Stimulated activated CD4-positive, alpha-beta T cell treated with anti-CD3 and anti-CD28 coated beads, Interleukin-4, amount 100 ng/mL, for 48 hours (primary cell): ENCODE results near the gene GSG1L2.
"Not testable (repeated sequence)": the region's sequence is repeated elsewhere in the genome, so short reads cannot be mapped to it uniquely, and the experiment has no call there.

Experiments
- DNase-seq, 2 donors: peaks; one replicate each; pipeline ENCODE4 v3.0.0-alpha.2; 2020; ENCODE audit warnings: low read depth in 2 of 2

Gene GSG1L2

DNA sequence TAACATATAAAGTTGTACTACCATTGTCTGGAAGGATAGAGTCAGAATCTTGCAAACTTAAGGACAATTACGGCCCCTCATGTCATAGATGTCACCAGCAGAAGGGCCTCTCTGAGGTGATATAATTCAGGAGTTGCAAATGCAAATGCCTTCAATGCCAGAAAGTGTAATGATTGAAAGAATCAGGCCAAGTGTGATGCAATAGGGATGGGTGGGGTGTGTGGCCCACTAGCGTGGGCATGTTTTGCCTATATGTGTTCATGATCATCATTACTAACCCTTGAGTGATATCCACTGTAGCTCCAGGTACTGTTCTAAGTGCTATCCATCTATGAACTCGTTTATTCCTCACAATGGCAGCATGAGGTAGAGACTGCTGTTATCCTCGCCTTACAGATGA, 31.6 kb downstream of the GSG1L2 start:
- DNase-seq: no peak

DNA sequence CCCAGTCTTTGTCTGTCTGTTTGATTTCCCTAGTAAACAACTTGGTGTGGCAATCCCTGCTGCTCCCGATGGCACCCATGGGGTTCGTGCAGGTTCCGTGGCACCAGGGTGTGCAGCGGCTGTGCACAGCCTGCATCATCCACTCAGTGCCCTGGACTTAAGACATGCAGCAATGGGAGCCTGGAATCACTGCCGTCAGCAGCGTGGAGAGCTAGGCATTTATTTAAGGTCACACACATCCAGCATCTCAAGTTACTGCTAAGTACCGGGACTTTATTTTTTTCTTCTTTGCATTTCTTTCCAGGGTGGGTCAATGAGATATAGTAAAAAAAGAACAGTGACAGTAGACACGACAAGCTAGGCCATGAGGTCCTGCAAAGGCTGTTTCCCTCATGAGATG, 33.3 kb downstream of the GSG1L2 start:
- no peak for DNase-seq

DNA sequence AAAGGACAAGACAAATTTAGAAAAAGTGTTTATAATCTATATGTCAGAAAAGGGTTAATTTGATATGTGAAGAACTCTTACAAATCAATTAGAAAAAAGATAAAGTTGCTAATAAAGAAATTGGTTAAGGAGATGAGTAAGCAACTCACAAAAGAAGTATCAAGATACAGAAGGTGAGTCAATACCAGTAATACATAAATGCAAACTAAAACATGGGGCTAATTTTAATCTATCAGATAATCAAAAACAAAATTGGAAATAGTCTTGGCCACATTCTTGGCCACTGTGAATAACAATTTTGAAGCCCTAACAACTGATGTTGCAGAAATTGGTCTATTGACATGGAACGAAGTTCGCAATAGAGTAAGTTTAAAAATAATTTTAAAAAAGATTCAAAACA, 37.3 kb downstream of the GSG1L2 start:
- DNase-seq: no peak

DNA sequence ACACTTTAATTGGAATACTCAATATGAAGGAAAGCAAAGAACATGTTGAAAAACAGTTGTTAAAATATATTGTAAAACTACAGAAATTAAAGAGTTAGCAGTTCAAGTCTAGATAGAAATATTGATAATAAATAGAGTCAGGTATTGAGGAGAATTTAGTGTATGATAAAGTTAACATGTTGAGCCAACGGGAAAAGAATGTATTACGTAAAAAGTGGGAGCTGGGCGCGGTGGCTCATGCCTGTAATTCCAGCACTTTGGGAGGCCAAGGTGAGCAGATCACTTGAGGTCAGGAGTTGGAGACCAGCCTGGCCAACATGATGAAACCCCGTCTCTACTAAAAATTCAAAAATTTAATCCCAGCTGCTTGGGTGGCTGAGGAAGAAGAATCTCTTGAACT, 38.4 kb downstream of the GSG1L2 start:
- not testable (repeated sequence) for DNase-seq

DNA sequence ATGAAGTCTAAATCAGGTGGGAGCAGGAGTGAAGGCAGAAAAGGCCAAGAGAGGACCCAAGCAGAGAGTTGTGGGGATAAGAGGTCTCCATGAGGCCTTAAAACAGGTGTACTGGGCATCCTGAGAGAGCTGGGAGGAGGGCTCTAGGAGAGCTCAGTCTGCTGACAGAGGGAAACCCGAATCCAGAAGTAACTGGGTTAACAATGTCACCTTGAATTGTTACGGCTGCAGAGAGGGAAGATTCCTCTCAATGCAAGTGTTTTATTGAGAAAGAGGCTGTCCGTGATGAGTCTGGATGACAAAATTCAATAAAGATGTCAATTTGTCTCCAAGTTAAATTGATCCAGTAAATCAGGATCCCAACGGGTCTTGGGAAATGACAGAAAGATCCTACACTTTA, 38.8 kb downstream of the GSG1L2 start:
- DNase-seq: no peak

DNA sequence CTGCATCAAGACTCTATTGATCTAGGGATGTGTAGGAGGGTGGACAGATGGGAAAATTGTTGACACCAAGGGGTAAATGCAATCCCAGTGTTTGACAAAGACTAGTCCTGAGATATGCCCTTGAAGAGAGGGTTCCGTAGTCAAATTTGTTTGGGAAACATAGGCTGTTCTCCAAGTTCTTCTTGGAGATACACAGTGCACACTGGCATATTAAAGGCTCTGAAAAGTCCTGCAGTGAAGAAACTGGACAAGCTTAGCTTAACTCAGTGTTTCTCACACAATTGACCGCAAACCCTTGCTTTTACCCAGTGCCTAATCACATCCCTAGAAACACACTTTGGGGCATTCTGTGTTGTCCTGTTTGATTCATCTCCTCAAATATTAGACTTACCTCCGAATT, 41.3 kb downstream of the GSG1L2 start:
- no peak for DNase-seq

DNA sequence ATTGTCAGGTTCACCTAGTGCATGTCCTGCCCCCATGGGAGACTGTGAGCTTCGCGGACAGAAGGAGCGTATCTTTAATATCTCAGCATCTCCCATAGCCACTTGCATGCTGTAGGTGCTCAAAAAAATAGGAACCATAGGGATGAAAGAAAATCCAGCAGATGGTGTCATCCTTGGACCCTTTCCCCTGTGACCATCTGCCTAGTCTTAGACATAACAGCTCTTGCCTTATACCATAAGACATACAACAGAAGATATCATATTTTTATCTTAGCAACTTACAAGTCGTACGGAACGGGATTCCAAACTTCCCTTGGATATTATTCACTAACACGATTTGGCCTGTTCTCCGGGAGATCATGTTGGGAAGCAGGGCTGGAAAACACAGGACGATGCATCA, 45.0 kb downstream of the GSG1L2 start:
- DNase-seq: no peak

DNA sequence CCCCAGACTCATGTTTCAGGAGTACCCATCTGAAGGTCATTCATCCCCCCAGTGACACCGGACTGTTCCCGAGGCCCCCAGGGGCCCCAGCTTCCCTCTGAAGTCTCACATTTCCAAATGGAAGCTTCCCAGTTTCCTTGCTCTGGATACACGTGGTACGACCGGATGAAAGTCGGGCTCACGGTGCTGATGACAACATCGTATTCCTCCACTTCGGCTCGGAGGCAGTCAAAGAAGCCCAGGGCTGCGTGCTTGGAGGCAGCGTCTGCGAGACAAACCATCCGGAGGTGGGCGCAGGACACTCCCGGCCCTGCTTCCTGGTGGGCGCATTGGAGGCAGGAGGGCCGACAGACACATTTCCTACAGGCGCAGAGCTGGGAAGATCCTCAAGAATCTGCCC, 49.2 kb downstream of the GSG1L2 start:
- DNase-seq: no peak

DNA sequence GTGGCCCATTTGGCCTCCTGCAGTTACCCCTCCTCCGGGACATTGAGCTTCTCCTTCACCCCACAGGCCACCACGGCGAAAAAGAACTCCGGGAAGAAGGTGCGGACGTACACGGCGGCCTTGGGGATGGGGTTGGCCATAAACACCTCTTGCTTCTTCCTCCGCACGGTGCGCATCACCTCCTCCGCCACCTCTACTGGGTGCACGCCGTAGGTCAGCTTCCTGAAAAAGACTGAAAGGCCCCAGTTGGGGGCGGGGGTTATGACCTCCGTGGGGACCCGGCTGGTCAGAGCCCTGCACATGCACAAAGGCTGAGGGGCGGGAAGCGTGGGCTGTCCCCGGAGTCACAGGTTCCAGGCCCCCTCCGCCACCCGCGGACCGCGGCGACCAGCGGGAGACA, 50.4 kb downstream of the GSG1L2 start:
- no peak for DNase-seq

DNA sequence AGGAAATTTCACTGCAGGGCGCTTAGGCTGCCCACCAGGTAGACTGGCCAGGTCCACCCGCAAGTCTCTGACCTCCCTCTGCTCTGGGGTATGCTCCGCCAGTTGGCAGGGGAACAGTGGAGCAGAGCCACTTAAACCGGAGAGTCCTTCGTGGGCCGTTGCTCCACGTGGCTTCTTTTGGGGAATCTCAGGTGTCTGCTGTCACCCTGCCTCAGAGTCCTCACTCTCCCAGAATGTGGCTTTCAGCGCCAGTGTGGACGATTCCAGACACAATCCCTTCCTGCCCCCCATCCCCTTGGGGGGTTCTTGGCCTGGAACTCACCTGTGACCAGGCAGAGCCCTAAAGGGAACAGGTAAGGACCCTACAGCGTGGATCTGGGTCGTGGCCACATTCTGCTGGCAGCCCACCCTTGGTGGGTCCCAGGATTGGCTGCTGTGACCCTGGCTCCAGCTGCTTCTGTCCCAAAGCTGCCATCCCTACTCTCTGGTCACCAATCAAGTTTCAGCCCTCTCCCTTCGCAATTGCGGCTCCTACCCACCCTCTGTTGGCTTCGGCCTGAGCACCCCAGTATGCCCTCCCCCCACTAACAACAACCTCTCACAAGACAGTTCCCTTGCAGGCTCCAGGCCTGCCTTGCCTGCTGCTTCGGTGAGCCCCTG, 52.7 kb downstream of the GSG1L2 start:
- DNase-seq: no peak

DNA sequence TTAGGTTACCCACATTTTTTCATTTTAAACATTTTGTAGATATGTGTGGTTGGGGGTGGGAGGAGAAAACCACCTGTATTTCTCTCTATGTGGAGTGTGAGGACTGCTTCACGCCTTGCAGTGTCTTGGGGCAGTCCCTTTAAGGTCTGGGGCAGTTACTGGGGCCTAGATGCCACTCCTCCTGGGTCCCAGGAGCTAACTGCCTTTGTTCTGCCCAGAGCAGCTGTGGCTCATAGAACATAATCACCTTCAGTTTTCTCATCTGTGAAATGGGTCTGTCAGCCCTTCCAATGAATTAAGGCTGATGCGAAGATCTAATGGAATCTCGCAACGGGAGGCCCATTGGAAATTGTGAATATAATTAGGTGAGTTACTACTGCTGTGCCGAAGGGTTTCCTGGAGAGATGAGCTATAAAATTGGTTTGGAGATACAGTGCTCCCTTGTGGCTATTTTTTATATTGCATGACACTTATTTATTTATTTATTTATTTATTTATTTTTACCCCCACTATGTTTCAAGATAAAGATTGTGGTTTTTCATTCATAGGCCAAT, 53.4 kb downstream of the GSG1L2 start:
- no peak for DNase-seq

DNA sequence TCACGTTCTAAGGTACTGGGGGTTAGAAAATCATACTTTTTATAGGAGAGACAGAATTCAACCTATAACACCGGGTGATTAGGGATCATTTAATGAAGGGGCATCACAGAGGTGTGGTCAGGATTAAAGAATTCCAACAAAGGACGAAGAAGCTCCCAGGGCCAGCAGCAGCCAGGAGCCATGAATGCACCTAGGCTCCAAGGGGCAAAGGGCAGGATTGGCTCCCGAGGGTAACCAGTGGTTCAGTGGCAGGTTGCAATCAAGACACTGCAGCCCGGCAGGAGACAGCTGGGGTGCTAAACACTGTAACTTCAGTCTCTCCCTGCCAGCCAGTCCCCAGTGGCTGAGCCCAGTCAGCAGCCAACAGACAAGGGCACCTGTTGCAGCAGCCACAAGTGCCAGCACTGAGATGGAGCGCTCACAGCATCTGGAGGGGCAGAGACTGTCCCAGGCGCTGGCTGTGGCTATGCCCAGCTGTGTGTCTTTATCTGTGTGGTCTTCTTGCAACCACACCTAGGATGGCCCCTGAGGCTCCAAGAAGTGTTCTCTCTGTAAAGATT, 54.4 kb downstream of the GSG1L2 start:
- DNase-seq: no peak

DNA sequence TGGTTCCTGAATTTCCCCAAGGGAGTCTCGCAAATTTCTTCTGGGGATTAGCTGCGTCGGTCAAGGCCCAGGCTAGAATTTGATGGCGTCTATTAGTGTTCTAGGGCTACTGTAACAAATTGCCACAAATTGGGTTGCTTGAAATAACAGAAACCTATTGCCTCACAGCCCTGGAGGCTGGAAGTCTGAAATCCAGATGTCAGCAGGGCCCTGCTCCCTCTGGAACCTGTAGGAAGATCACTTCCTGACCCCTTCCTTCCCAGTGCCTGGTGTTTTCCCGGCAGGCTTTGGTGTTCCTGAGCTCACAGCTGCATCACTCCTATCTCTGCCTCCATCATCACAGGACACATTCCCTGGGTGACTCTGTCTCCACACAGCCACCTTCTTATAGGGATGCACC, 54.9 kb downstream of the GSG1L2 start:
- no peak for DNase-seq

DNA sequence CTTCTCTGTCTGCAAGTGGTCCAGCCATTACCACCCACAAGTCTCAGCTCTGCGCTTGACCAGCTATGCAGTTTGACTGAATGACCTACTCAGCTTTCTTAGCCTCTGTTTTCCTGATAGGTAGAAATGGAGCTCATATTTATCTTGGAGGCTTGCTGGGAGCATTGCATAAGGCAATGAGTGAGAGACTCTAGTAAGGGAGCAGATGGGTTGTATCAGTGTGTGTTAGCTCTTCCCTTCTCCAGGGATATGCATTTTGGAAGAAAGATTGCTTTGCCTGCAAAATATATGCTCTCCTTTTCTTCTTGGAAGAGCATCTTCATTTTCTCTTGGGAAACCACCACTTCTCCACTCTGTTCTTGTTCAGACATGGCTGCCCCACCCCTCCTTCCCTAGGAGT, 56.6 kb downstream of the GSG1L2 start:
- DNase-seq: no peak

DNA sequence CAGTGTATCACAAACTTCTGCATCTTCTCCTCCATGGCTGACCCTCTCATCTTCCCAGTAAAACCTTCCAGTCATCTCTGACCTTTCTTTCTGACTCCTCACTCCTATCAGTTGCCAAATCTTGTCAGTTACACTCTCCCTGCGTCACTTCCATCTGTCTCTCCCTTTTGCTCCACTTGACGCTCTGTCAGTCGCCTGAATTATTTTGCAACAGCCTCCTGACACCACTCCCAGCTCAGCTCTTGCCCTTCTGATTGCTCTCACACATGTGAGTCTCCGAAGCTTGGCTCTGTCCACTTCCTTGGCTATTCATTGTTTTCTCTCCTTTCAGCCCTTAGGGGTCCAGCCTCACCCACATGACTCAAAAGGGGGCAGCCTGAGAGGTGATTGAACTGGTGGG, 58.2 kb downstream of the GSG1L2 start:
- DNase-seq: no peak

DNA sequence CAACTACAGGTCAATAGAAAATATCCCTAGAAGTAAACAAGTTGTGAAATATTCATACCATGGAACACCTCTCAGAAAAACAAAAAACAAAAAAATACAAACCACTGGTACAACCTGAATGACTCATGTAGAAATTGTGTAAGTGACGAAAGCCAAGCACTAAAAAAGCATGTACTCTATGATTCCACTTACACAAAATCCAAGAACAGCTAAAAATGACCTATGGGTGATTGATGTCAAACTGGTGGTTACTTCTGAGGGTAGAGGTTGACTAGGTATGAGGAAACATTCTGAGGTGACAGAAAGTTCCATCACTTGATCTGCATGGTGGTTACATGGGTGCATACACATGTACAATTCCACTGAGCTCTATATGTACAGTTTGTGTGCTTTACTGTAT, 61.6 kb downstream of the GSG1L2 start:
- no peak for DNase-seq

DNA sequence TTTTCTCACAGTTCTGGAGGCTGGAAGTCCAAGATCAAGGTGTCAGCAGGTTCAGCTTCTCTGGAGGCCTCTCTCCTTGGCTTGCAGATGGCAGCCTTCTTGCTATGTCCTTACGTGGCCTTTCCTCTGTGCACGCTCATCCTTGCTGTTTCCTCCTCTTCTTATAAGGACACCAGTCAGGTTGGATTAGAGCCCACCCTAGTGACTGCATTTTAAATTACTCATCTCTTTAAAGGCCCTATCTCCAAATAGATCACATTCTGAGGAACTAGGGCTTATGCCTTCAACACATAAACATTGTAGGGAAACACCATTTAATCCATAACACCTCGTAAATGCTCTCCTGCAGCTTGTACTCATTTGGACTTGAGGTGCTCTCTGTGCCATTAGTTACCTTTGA, 66.8 kb downstream of the GSG1L2 start:
- no peak for DNase-seq
